H1 (cell line): Measurements from ENCODE around the gene PGBD5.

Experiments
- BACH1 ChIP-seq: IDR thresholded peaks from 2 replicates; pipeline ENCODE4 v1.6.1; 2012; ENCODE audit warnings: low read length, improper control_type of control experiment
- CBX8 ChIP-seq: fragments of 300-800, 300-1000 bp; sonication (generic); IDR thresholded peaks from 2 replicates; pipeline ENCODE4 v1.7.1; 2016; ENCODE audit warnings: low read depth, low read length, borderline replicate concordance
- CTCF ChIP-seq, 3 experiments: IDR thresholded peaks; 1 replicate in 2 of 3; 2 replicates in 1 of 3; pipeline versions ENCODE4 v1.5.1 to v1.6.1; 2011; ENCODE audit warnings: low read length in 3 of 3, mild to moderate bottlenecking in 3 of 3, inconsistent platforms in 2 of 3, low read depth in 1 of 3, moderate library complexity in 1 of 3; ENCODE audit not compliant: insufficient read depth in 1 of 3; ENCODE audit errors: control extremely low read depth in 1 of 3
- EP300 ChIP-seq, 2 experiments: IDR thresholded peaks; 1 replicate in 1 of 2; 2 replicates in 1 of 2; pipeline ENCODE4 v1.6.1; 2011 to 2012; ENCODE audit warnings: low read depth in 2 of 2, low read length in 2 of 2, mild to moderate bottlenecking in 2 of 2, borderline replicate concordance in 1 of 2, inconsistent platforms in 1 of 2, moderate library complexity in 1 of 2
- JUN ChIP-seq: IDR thresholded peaks from 2 replicates; pipeline ENCODE4 v1.6.1; 2011; ENCODE audit warnings: low read depth, mild to moderate bottlenecking, improper control_type of control experiment, low read length
- MAX ChIP-seq: IDR thresholded peaks from 2 replicates; pipeline ENCODE4 v1.6.1; 2012; ENCODE audit warnings: inconsistent platforms
- POLR2A ChIP-seq, 2 experiments: IDR thresholded peaks; 1 replicate in 1 of 2; 2 replicates in 1 of 2; pipeline ENCODE4 v1.6.1; 2011; ENCODE audit warnings: low read depth in 2 of 2, low read length in 2 of 2, mild to moderate bottlenecking in 2 of 2; ENCODE audit errors: control extremely low read depth in 1 of 2
- POLR2AphosphoS5 ChIP-seq: IDR thresholded peaks from 2 replicates; pipeline ENCODE4 v1.6.1; 2011; ENCODE audit warnings: low read depth, low read length
- RXRA ChIP-seq: IDR thresholded peaks from 2 replicates; pipeline ENCODE4 v1.6.1; 2011; ENCODE audit warnings: low read depth, mild to moderate bottlenecking, low read length, moderate library complexity; ENCODE audit not compliant: insufficient read depth
- SIN3A ChIP-seq, 2 experiments: IDR thresholded peaks in 1 of 2; conservative IDR thresholded peaks in 1 of 2; 2 replicates each; pipeline ENCODE4 v1.6.1; 2011 to 2012; ENCODE audit warnings: low read length in 2 of 2, improper control_type of control experiment in 1 of 2, low read depth in 1 of 2, mild to moderate bottlenecking in 1 of 2
- SIRT6 ChIP-seq: IDR thresholded peaks from one replicate; pipeline ENCODE4 v1.7.1; 2012; ENCODE audit warnings: low read length, inconsistent platforms
- TAF1 ChIP-seq: IDR thresholded peaks from 2 replicates; pipeline ENCODE4 v1.6.1; 2011; ENCODE audit warnings: mild to moderate bottlenecking, low read depth, low read length
- TEAD4 ChIP-seq: IDR thresholded peaks from 2 replicates; pipeline ENCODE4 v1.6.1; 2012; ENCODE audit warnings: low read depth, low read length, inconsistent platforms, mixed read lengths

- TF ChIP-seq CTCF (IDR thresholded peaks at IDR 0.05; ENCODE audit: control extremely low read depth in 1 of 3, insufficient read depth in 1 of 3, low read depth in 1 of 3, low read length in 3 of 3) (no peak), TEAD4 (no peak), MAX (no peak), CBX8 (no peak), SIN3A (conservative IDR thresholded peaks at IDR 0.05 in 1 of 2, IDR thresholded peaks at IDR 0.05 in 1 of 2; ENCODE audit: low read depth in 1 of 2, low read length in 2 of 2) (no peak), TAF1 (no peak), POLR2AphosphoS5 (no peak), POLR2A (IDR thresholded peaks at IDR 0.05; ENCODE audit: control extremely low read depth in 1 of 2, low read depth in 2 of 2, low read length in 2 of 2) (no peak), EP300 (IDR thresholded peaks at IDR 0.05; ENCODE audit: borderline replicate concordance in 1 of 2, low read depth in 2 of 2, low read length in 2 of 2) (no peak), BACH1 (no peak), JUN (no peak), SIRT6 (no peak), RXRA (no peak)
Observed at GRCh38 chr1:230274254-230274653, 151.9 kb downstream of the PGBD5 start.
